HuH-7 (cell line): ENCODE measurements around the gene RBBP5.

Experiments
- DNase-seq: peaks from one replicate; pipeline ENCODE4 v3.0.0; 2011; ENCODE audit warnings: low spot score

The RBBP5 gene

DNA sequence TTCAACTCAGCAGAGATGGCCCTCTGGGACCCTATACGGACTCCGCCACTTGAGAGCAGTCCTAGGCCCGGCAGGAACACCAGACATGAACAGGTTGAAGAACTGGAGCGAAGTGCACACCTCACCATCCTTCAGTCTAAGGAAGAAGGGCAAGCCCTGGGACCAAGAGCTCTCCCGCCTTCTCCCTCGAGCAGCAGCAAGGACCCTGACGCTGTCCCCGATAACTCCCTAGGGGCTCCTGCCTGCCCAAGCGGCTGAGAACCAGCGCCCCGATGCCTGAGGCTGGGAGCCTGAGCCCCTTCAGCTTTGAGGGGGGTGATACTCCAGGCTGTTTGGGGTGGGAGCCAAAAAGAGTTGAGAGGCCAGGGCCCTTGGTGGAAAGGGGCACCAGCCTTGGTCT, 47.7 kb downstream of the RBBP5 start:
- DNase-seq, result no peak

DNA sequence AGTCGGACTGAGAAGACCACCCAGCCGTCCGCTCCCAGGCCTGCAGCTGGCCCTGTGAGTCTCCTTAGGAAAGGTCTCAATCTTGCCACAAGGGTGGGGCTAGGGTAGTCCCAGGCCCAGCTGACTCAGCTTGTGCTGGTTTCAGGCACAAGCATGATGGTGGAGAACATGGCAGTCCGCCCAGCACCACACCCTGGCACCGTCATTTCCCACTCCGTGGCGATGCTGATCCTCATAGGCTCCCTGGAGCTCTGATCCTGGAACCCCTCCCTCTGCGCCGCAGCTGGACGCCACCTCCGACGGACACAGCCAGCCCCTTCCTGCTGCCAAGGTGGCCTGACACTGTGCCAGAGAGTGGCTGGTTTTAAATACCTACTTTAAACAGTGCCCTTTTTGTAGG, 48.3 kb downstream of the RBBP5 start:
- no peak for DNase-seq

DNA sequence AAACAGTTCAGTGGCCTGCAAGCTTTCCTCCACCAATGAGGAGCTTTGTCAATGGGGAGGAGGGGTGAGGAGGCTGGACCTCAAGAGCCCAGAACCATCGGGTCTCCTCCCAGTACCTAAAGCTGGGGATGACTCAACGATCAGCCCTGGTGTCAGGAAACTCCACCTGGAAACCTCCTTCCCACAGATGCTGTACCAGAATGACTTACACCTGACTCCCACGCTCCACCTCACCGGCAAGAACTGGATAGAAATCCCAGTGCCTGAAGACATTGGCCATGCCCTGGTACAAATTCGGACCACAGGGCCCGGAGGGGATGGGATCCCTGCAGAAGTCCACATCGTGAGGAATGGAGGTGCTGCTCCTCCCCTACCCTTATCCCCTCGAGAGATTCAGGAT, 48.9 kb downstream of the RBBP5 start:
- DNase-seq, result no peak

DNA sequence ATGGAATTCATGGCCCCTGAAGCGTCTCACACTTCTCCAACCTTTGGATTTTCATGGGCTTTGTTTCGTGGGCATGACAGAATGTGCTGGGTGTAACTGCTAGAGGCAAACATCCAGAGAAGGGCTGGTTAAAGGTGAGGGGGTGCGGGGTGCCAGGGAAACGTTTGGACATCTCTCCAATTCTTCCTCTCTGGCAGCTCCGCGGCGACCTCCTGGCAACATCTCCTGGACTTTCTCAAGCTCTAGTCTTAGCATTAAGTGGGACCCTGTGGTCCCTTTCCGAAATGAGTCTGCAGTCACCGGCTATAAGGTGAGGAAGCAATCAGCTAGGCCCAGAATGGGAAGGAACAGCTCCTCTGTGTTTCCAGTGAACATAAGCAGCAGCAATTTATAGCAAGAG, 49.5 kb downstream of the RBBP5 start:
- no peak for DNase-seq

DNA sequence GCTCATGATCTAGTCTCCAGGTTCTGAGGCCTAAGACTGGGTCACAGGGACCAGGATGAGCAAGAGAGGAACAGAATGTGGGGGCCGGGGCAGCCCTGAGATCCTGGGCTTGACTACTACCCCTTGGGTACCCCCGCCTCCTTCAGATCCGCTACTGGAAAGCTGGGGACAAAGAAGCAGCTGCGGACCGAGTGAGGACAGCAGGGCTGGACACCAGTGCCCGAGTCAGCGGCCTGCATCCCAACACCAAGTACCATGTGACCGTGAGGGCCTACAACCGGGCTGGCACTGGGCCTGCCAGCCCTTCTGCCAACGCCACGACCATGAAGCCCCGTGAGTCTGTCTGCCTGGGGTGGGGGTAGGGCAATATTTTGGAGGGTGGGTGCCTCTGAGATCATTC, 50.0 kb downstream of the RBBP5 start:
- DNase-seq, result no peak

DNA sequence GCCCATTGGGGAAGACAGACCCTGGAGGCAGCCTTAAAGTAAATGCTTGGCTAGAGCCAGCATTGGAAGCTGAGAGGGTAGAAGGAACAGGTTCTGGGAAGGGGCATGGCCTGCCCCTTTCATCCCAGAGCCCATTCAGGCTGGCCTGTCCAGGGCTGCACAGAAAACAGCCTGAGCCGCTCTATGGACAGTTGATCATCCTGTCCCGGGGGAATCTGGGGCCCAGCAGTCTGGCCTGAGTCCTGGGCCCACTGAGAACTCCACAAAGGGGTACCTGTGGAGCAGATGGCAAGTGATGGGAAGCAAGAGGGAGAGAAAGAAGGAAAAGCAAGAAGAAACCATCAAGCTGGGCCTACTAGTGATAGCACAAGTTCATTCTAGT, 50.8 kb downstream of the RBBP5 start:
- DNase-seq, result no peak

DNA sequence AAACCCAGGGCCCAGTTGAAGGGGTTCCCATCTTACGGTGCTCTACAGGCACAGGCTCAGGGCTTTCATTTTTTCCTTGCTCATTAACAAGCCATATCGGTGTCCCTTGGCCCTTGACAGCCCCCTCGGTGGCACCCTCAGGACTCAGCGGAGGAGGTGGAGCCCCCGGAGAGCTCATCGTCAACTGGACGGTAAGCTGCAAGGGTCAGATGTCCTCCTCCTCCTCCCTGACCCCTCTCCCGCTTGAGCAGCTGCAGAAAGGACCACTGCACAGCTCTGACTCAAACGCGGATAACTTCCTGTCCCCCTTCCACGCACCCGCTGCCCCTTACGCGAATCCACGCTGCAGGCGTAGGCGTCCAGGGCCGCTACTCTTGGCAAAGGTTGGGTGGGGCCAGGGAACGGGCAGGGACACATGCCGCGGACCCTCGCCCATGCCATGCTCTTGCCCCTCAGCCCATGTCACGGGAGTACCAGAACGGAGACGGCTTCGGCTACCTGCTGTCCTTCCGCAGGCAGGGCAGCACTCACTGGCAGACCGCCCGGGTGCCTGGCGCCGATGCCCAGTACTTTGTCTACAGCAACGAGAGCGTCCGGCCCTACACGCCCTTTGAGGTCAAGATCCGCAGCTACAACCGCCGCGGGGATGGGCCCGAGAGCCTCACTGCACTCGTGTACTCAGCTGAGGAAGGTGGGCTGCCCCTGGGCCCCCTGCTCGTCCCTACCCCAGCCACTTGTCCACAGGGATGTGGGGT, 52.2 kb downstream of the RBBP5 start:
- no peak for DNase-seq

DNA sequence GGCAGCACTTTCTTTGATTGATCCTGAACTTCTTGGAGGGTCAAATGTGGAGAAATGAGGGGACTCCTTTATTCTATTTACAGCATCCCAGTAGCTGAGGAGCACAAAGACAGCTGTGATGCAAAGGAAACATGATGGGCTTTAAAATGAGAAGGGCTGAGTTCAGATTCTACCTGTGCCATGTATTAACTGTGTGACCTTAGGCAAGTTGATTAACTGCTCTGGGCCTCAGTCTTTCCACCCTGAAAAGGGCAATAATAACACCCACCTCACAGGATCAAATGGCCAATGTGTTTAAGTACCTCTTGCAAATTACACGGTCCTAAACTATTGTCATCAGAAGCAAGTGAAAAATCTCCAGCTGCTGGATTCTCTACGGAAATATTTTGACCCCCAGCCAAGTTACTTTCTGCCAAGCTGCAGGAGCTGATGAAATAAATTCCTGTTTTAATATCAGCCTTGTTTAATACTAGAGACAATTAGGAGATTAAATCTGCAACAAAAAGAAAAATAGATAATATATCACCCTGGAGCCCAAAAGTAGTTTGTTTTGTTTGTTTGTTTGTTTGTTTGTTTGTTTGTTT, 53.2 kb downstream of the RBBP5 start:
- no peak for DNase-seq

DNA sequence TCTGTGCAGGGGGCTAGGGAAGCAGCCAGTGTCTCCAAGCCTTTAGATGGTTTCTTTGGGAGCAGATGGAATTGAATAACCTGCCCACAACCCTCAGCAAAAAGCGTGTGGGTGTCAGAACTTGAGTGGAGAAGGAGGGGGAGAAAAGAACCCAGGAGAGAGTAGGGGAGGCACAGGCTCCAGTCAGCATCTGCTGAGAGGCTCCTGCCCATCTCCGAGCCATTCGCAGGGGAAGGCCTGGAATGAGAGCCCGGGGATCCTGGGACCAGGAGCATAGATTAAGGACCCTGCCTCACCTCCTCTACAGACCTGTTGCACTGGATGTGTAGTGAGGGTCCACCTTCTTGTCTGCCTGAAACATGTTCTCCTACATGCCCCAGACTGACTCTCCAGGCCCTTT, 53.8 kb downstream of the RBBP5 start:
- DNase-seq, result no peak

DNA sequence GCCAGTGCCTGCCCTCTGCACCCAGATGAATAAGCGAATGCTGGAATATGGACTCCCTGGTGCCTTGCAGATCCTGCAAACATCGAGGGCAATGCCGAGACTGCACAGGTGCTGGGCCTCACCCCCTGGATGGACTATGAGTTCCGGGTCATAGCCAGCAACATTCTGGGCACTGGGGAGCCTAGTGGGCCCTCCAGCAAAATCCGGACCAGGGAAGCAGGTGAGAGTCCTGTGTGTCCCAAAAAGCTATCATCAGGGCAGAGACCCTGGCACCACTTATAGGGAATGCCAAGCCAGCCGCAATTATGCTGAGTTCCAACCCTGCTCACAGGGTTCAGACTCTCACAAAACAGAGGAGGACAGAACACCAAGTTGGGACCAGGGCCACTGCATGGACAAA, 54.7 kb downstream of the RBBP5 start:
- DNase-seq, result no peak

DNA sequence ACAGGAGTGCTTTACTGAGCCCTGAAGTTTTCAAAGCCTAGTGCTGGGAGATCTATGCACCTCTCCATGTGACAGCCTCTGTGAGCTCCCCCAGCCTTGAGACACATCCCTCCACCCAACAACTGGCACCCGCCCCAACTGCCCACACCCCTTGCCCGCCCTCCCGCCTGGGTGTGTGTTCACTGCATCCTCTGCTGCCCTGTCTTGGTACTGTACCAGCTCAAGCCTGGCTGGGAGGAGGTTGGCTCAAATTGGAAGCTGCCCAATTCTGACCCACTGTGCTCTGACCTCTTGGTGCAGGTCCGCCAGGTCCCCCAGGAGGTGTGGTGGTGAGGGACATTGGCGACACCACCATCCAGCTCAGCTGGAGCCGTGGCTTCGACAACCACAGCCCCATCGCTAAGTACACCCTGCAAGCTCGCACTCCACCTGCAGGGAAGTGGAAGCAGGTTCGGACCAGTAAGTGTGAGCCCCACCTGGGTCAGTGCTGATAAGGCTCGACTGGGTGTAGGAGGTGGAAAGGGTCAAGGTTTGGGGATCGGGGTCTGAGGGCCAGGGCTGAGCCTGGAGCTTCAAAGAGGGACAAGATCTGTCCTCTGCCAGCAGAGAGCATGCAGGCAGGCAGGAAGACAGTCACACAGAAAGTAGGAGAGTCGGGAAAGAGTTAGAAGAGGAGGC, 55.5 kb downstream of the RBBP5 start:
- DNase-seq, result no peak

DNA sequence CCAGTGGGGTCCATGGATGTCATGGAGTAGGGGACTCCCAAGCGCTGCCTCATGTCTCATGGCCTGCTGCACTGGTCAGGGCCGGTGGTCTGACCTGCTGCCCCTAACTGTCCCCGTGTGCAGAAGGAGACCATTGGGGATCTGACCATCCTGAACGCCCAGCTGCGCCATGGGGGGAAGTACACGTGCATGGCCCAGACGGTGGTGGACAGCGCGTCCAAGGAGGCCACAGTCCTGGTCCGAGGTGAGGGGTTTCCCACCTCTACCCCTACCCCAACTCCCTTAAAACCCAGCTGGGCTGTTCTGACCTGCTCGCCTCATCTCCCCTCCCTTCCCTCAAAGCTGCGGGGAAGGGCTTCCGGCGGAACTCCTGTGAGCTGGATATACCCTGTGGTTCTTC, 56.1 kb downstream of the RBBP5 start:
- no peak for DNase-seq

DNA sequence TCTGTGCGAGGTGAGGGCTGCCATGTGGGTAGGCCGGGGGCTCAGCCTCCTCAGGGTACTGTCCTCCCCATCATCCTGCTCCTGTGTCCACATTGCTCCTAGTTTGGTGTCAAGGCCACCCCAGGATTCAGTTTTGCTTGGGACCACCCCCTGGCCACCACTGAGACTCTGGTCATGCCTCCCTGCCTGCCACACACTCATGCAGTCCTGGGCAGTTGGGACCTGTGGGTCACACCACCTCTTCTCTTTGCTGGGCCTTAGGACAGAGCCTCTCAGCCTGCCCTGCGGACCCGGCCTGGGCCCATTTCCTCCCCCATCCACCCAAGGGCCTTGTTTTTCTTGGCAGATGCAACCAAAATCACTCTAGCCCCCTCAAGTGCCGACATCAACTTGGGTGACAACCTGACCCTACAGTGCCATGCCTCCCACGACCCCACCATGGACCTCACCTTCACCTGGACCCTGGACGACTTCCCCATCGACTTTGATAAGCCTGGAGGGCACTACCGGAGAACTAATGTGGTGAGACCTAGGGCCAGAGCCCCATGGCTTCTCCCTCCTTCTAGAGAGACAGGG, 56.9 kb downstream of the RBBP5 start:
- DNase-seq, result no peak

DNA sequence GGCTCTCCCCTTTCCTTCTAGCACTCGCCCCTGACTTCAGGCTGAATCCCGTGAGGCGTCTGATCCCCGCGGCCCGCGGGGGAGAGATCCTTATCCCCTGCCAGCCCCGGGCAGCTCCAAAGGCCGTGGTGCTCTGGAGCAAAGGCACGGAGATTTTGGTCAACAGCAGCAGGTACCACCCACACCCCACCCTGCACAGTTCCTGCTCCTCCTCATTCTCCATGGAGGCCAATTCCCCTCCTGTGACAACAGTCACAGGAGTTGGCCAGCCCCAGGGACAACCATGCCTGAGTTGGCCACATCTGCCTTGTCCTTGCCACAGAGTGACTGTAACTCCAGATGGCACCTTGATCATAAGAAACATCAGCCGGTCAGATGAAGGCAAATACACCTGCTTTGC, 57.5 kb downstream of the RBBP5 start:
- DNase-seq, result no peak

DNA sequence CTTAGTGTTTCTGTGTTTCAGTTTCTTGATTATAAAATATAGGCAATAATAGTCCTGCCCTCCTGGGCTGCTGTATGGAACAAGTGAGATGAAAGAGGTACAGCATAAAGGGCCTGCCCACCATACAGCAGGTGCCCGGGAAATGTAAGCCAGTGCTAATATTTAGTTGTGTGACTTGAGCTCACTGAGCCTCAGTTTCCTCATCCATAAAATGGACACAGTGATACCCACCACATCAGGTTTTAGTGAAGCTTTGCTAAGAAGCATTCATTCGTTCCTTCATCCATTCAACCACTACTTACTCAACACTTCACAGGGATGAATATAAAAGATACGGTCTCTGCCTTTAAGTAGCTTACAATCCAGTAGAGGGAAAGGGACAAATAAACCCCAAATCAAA, 58.9 kb downstream of the RBBP5 start:
- DNase-seq, result no peak

DNA sequence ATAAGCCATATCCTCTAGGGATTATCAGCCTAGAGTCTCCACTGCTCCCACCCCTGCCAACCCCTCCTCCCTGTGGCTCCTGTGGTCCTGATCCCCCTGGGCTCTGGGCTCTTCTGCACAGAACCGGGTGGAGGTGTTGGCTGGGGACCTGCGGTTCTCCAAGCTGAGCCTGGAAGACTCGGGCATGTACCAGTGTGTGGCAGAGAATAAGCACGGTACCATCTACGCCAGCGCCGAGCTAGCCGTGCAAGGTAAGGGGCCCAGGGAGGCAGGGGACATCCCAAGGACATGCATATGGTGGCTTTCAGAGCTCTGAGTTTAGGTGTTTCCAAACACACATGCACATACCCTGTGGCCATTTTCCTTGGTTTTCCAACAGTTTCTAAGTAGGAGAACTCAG, 59.5 kb downstream of the RBBP5 start:
- DNase-seq, result no peak

DNA sequence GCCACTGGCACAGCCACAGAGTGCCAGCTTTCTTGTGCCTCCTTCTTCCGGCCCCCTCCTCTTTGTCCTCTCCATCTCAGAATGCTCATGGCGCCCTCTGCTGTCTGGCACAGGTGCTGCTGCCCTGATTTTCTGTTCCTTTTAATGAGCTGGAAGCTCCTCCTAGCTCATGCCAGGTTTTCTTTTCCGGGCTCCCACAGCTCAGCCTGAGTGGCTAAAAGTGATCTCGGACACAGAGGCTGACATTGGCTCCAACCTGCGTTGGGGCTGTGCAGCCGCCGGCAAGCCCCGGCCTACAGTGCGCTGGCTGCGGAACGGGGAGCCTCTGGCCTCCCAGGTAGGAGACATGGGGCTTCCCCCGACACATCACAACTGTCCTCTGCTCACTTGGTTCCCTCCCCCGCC, 60.1 kb downstream of the RBBP5 start:
- peak; percentile 82 for DNase-seq

DNA sequence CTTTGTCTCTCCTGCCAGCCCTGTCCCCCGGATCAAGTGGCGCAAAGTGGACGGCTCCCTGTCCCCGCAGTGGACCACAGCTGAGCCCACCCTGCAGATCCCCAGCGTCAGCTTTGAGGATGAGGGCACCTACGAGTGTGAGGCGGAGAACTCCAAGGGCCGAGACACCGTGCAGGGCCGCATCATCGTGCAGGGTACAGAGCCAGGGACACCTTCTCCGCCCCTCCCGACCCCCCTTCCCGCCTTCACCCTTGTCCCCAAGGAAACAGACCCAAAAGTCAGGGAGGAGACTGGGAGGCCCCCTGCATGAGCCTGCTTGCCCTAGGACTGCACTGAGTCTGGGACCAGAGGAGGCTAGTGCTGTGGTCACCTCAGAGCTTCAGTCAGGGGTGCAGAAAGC, 60.6 kb downstream of the RBBP5 start:
- DNase-seq, result no peak

DNA sequence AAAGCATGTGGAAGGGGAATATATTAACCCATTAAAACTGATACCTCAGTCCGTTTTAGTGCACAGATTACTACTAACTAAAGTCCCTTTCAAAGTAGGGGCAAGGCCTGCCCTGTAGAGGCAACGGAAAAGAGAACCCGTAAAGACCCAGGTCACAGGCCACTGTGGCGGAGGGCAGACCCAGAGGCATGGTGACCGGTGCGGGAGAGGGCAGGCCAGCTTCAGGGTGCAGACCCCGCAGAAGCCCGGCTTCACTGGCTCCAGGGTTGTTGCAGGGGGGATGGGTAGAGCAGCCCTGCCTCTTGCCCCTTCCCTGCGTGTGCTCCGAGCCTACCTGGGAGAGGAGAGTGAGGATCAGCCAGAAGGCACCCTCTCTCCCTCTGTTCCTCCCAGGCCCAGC, 61.0 kb downstream of the RBBP5 start:
- no peak for DNase-seq

DNA sequence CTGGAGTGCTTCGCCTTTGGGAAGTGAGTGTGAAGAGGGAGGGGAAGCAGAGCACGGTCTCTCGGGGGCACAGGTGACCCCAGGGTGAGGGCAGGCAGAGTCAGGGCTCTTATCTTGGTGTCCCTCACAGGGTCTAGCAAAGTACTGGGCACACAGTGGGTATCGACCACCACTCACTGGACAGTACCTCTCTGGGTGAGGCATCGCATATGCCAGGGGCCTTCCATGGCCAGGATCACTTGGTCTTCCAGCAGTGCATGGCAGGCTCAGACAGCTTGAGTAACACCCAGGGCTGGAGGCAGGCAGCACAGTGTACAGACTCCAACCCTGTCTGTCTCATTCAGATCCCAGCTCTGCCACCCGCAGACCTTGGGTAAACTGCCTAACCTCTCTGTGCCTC, 62.1 kb downstream of the RBBP5 start:
- no peak for DNase-seq

DNA sequence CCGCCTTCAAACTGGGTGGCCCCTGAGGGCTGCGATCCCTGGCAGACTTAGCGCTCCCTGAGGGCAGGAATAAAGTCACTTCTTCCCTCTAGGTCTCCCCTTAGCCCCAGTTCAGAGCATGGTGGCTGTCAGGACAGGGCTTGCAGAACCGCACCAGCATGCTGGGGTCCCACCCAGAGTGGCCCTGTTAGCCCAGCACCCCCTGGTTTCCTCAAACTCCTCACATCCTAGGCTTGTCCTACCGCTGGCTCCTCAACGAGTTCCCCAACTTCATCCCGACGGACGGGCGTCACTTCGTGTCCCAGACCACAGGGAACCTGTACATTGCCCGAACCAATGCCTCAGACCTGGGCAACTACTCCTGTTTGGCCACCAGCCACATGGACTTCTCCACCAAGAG, 62.9 kb downstream of the RBBP5 start:
- DNase-seq, result no peak

DNA sequence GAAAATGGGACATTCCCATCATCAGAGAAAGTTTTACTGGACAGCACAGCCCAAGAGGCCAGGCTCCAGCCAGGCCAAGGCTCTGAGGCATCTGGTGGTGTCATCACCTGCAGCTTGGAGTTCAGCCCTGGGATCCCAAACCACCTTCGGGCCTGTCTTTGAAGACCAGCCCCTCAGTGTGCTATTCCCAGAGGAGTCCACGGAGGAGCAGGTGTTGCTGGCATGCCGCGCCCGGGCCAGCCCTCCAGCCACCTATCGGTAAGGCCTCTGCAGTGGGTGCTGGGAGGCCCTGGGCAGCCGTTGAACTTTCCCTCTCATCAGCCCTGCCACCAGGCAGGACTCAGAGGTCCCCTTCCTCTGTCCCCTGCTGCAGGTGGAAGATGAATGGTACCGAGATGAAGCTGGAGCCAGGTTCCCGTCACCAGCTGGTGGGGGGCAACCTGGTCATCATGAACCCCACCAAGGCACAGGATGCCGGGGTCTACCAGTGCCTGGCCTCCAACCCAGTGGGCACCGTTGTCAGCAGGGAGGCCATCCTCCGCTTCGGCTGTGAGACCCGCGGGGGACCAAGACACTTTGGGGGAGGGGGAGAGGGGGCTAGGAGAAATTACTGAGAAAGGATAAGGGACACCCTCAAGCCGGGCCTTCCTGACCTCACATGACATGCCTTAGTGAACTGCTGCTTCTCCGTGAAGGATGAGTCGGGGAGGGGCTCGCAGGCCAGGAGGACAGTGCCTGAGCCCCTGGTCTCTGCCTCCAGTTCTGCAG, 63.8 kb downstream of the RBBP5 start:
- no peak for DNase-seq
